GM21717 (cell line): Measurements from ENCODE around the gene EDIL3.

Source experiments
- ATAC-seq: cut with Tn5 transposase; IDR thresholded peaks from one replicate; pipeline ENCODE4 v1.9.1; 2021; ENCODE audit warnings: mild to moderate bottlenecking, moderate library complexity; ENCODE audit not compliant: unreplicated experiment

Gene EDIL3

DNA sequence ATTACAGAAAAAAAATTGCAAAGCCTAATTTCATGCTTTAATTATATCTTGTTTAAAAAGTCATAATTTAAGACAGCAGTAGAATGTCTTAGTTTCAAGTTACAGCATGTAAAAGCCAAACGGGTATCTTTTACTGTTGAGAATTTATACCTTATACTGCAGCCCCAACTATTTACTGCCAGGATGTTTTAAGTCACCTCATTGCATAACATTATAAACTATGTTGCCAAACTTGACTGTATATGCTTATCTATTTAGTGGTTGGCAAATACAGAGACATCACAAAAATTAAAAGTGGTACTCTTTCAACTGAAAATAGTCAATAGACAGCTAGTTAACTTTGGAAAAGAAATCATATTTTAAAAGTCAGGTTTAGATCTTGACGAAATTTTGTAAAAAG is 119.5 kb downstream of the EDIL3 start:
- no peak for ATAC-seq

DNA sequence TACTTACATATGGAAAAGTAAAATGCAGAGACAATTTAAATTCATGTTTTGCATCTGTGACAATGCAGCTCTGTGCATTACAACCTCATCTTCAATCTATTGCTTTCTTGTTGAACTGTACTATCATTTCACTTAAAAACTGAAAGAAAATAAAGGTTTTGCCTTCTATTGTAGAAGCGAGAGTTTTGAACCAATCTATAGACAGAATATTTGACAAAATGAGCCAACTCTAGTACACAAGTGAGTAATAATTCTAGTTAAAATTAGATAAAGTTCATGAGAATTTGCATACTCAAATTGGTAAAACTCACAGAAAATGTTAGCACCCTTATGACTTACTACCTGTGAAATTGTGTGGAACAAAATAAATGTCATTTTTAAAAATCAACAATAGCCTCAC is 123.7 kb downstream of the EDIL3 start:
- ATAC-seq: peak; percentile 54

GRCh38 chr5:84260140-84260539 is 124.5 kb downstream of the EDIL3 start:
- peak; percentile 69 for ATAC-seq

DNA sequence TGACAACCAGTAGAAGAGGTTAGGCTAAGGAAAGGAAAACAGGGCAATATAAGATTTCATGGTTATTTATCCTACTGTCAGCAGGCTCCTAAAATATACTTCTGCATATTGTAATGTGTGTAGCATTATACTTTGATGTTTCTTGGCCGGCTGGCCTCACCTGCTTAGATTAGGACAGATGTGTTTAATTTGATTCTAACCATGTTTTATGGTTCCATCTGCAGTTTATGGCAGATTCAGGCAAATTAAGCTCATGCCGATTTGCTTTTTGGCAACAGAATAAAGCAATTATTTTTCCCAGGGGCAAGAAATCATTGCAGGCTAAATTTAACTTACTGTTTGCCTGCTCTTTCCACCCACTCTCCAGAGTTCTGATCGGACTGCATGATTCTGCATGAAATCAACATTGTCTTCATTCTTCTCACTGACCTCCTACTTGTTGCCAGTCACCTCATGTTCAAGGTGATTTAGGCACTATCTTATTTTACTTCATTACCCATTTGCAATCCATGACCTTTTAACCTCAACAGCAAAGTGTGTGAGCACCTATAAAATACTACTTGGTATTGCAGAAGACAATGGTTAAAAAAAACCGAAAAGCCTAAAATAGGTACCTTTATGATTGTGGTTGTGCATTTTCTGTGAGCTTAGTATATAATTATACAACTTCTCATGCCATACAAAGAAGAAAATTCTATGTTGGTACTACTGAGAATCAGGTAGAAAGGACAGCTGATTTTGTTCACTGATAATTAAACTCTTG is 125.2 kb downstream of the EDIL3 start:
- ATAC-seq: peak; percentile 8

DNA sequence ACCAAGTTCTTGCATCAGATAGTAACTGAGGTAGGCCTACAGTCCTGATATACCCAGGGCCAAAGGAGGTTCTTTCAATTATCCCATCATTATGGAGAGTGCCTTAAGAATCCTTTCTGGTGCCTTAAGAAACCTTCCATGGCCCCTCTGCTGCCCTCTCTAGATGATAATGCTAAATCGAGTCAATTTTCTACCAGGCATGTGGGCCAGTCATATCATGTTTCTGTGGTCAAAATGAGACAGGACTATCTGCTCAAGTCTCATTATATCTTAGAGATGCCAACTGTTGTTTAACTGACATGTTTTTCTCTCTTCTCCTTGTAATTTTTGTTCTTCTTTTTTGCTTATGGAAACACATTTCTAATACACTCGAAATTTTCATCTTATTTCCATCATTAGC is 127.6 kb downstream of the EDIL3 start:
- ATAC-seq: no peak

DNA sequence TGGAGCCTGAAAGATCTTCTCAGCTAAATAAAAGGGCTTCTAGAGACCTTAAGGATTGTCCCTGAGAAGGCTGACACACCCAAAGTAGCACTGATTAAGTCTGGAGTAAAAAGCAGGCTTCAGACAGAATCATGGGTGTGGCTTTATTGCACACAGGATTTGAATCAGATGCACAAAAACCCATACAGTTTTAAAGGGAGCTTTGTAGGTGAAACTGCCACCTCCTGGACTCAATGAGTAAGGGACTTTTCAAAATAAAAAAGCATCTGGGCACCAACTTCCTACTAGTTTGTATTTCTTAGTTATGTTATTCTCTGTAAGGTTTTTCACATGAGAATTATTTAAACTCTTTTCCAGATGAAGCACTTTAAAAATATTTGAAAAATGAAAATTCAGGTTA is 129.4 kb downstream of the EDIL3 start:
- ATAC-seq: no peak

DNA sequence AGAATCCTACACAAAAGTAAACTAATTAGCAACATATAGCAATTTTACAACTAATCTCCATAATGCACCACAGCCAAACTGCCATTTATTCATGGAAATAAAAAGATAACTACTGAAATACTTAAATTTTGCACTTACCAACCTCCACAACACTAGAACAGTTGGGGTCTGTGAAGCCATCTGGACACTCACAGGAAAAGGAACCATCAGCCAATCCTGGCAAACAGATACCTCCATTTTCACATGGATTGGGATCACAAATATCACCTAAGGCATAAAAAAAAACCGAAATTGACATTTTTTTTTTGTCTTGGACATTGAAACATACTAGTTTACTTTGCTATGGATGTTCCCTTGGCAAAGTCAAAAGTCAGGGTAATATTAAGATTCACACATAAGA is 130.7 kb downstream of the EDIL3 start:
- ATAC-seq: no peak

GRCh38 chr5:84251503-84251902 is 133.2 kb downstream of the EDIL3 start:
- ATAC-seq: no peak

GRCh38 chr5:84249918-84250630 is 134.6 kb downstream of the EDIL3 start:
- ATAC-seq: no peak

- ATAC-seq: no peak
These were observed 136.7 kb downstream of the EDIL3 start for GRCh38 chr5:84248013-84248412.

DNA sequence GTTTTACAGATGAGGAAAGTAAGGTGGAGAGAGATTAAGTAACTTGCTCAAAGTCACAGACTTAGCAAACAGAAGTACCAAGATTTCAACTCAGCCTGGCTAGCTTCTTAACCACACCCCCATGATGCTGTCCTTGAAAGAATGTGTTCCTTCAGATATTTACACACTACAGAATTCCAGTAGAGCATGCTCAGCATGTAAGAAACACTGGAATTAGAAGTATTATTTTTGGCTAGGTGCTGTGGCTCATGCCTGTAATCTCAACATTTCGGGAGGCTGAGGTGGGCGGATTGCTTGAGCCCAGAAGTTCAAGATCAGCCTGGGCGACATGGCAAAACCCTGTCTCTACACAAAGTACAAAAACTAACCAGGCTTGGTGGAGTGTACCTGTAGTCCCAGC is 142.4 kb downstream of the EDIL3 start:
- ATAC-seq: no peak

- ATAC-seq: no peak
These were observed 145.2 kb downstream of the EDIL3 start for GRCh38 chr5:84239494-84239893.

DNA sequence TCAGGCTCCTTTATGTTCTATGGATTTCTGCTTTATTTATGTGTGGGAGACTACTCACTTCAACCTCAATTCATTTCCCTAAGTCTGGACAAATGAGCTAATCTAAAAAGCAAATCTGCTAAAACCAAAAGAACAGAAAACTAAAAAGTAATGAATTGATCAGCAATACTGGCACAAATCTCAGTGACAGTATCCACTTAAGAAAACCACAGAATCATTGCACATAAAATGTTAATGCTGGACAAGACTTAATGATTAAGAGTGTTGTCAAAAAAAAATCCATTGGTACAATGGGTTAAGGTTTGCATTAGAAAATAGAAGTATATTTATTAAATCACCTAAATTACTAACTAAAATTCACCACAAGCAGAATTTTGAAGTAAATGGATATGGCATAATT is 147.6 kb downstream of the EDIL3 start:
- no peak for ATAC-seq

- ATAC-seq: no peak
These were observed 153.2 kb downstream of the EDIL3 start for GRCh38 chr5:84231433-84231832.

DNA sequence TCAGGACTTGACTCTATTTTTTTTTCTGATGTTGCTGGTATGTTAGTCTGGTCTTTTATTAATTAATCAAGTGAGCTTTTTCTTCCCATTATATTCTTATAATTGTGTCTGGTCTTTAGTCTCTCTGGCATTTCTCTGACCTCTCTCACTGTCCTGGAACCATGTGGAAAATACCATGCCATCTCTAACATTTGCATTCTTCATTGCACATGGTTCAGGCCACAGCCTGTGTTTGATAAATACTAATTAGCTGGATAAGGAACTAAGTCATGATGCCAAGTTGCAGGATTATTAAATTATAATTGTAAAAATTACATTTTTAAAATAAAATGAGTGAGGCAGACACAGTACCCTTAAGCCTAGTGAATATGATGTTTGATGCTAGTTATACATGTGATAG is 155.6 kb downstream of the EDIL3 start:
- ATAC-seq: no peak

- no peak for ATAC-seq
These were observed 156.4 kb downstream of the EDIL3 start for GRCh38 chr5:84228266-84228665.

GRCh38 chr5:84227236-84227635 is 157.4 kb downstream of the EDIL3 start:
- no peak for ATAC-seq

- ATAC-seq: no peak
These were observed 166.1 kb downstream of the EDIL3 start for GRCh38 chr5:84218546-84218945.

GRCh38 chr5:84215521-84215920 is 169.2 kb downstream of the EDIL3 start:
- no peak for ATAC-seq

DNA sequence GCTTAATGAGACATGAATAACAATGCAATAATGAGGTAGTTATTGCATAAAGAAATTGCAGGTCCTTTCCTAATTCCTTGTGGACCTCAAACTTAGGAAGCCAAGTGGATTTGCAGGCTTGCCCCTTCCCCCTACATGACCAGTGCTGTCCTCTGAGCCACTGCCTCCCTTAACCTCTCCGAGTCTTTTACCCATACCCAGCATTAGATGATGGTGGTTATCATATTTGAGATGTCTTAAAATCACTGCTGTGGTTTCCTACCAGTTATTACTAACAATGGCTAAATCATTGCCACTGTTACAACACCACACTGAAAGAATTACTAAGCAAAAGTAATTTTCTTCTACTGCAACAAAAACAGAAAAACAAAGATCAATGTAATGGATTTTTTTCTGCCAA is 170.8 kb downstream of the EDIL3 start:
- no peak for ATAC-seq

DNA sequence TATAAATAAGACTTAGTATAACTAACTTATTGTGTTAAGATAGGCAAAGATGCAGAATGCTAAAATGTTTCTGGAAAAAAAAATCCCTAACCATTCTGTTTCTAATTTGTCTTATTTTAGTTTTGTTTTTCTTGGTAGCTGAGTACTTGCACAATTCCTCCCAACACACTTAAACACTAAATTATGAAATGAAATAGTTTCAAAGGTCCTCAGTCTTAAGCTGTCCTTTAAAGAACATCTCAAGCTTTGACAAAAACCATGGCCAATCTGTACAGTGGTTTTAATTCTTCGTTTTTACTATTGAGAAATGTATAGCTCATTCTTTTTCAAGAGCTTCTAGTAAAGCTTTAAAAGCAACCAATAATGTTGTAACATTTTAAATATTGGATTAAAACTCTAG is 171.5 kb downstream of the EDIL3 start:
- ATAC-seq: no peak

DNA sequence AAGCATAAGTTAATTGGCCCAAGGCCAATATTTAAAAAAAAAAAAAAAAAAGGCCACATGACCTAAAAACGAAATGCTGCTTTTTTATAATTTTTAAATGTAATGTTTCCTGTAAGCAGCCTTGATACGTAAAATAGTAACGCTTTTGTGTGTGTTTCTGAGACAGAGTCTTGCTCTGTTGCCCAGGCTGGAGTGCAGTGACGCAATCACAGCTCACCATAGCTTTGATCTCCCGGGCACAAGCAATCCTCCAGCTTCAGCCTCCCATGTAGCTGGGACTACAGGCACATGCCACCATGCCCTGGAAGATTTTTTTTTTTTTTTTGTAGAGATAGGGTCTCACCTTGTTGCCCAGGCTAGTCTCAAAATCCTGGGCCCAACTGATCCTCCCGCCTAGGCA is 179.9 kb downstream of the EDIL3 start:
- no peak for ATAC-seq

GRCh38 chr5:84202136-84202535 is 182.5 kb downstream of the EDIL3 start:
- ATAC-seq: no peak
